Osteocyte (in vitro differentiated cells): ENCODE measurements around the gene RSL24D1. TPM values are rescaled to one million over a fixed set of nuclear protein-coding genes. Genes with fewer than 3 reads are reported as not detected.

Experiments used
- DNase-seq: peaks from one replicate; pipeline ENCODE4 v3.0.0; 2021; ENCODE audit warnings: mixed read lengths; ENCODE audit not compliant: unreplicated experiment; ENCODE audit errors: extremely low spot score
- H3K27ac Mint-ChIP-seq: one replicate; pipeline ENCODE4 v1.8.0; 2021; ENCODE audit warnings: mild to moderate bottlenecking, mixed read lengths; ENCODE audit not compliant: unreplicated experiment
- H3K27me3 Mint-ChIP-seq: one replicate; pipeline ENCODE4 v1.8.0; 2021; ENCODE audit warnings: mixed read lengths; ENCODE audit not compliant: unreplicated experiment
- H3K36me3 Mint-ChIP-seq: one replicate; pipeline ENCODE4 v1.8.0; 2021; ENCODE audit warnings: mixed read lengths; ENCODE audit not compliant: unreplicated experiment
- H3K4me1 Mint-ChIP-seq: one replicate; pipeline ENCODE4 v1.8.0; 2021; ENCODE audit warnings: mixed read lengths; ENCODE audit not compliant: unreplicated experiment
- H3K4me3 Mint-ChIP-seq: one replicate; pipeline ENCODE4 v1.8.0; 2021; ENCODE audit warnings: mild to moderate bottlenecking, moderate library complexity, mixed read lengths; ENCODE audit not compliant: unreplicated experiment
- H3K9me3 Mint-ChIP-seq: one replicate; pipeline ENCODE4 v1.8.0; 2021; ENCODE audit warnings: mixed read lengths; ENCODE audit not compliant: unreplicated experiment
- CTCF ChIP-seq: fragments of 200-600 bp; sonication (generic); IDR thresholded peaks from 2 replicates; pipeline ENCODE4 v1.5.0; 2021; ENCODE audit warnings: antibody characterized with exemption, mild to moderate bottlenecking, moderate library complexity
- long read RNA-seq: library from polyadenylated mRNA; unstranded; transcript quantifications from one replicate; pipeline ENCODE4 v2.0.0, GENCODE V29; 2021
- total RNA-seq: library from RNA; stranded (reverse); gene quantifications from 2 replicates; pipeline ENCODE4 v1.2.1, GENCODE V29; 2021

The RSL24D1 gene
- total RNA-seq, result 71.8 and 76.2 TPM in 2 replicates
- long read RNA-seq, transcript RSL24D1-201 (6 exons, 2,015 nt), result major isoform, 703 of 711 reads
- long read RNA-seq, partial matches to known transcripts, result 6 of 711 reads
- long read RNA-seq, other reads (novel, unspliced or antisense), result 2 of 711 reads

- no peaks in the 10 kb centered on the region for H3K9me3 Mint-ChIP-seq
- TF ChIP-seq CTCF, result peak; percentile 40
- peak; percentile 98 for DNase-seq
- H3K4me1 Mint-ChIP-seq, result peaks cover 9% of the 10 kb centered on the region
- H3K27ac Mint-ChIP-seq, result no peak within 1 kb of the TSS
- H3K27me3 Mint-ChIP-seq, result no peaks in the 10 kb centered on the region
- peaks cover 1% of the 10 kb centered on the region for H3K36me3 Mint-ChIP-seq
- H3K4me3 Mint-ChIP-seq, result no peak within 1 kb of the TSS
These were observed at the start of gene RSL24D1 for GRCh38 chr15:55196458-55197361. Gene RSL24D1 (minus strand): TSS chr15:55196941. CDS start chr15:55196890, 51 bp downstream.

GRCh38 chr15:55245059-55245458 is 48.3 kb upstream of the RSL24D1 start:
- Mint-ChIP-seq H3K36me3 (peaks cover 2% of the 10 kb centered on the region), H3K4me1 (peaks cover 4% of the 10 kb centered on the region), H3K27me3 (no peaks in the 10 kb centered on the region), H3K9me3 (no peaks in the 10 kb centered on the region), H3K27ac (no peak overlapping the region), H3K4me3 (no peak overlapping the region)
- TF ChIP-seq CTCF, result no peak
- no peak for DNase-seq

- DNase-seq, result no peak
- no peak overlapping the region for H3K27ac Mint-ChIP-seq
- no peaks in the 10 kb centered on the region for H3K36me3 Mint-ChIP-seq
- H3K4me3 Mint-ChIP-seq, result no peak overlapping the region
- peaks cover 4% of the 10 kb centered on the region for H3K4me1 Mint-ChIP-seq
- no peaks in the 10 kb centered on the region for H3K27me3 Mint-ChIP-seq
- H3K9me3 Mint-ChIP-seq, result no peaks in the 10 kb centered on the region
- TF ChIP-seq CTCF, result no peak
These were observed 45.1 kb upstream of the RSL24D1 start for GRCh38 chr15:55241891-55242290.

GRCh38 chr15:55241186-55241585 is 44.4 kb upstream of the RSL24D1 start:
- Mint-ChIP-seq H3K27me3 (no peaks in the 10 kb centered on the region), H3K9me3 (no peaks in the 10 kb centered on the region), H3K36me3 (no peaks in the 10 kb centered on the region), H3K27ac (no peak overlapping the region), H3K4me1 (peaks cover 4% of the 10 kb centered on the region), H3K4me3 (no peak overlapping the region)
- TF ChIP-seq CTCF, result no peak
- no peak for DNase-seq

- H3K36me3 Mint-ChIP-seq, result no peaks in the 10 kb centered on the region
- DNase-seq, result no peak
- H3K27ac Mint-ChIP-seq, result no peak overlapping the region
- H3K4me3 Mint-ChIP-seq, result no peak overlapping the region
- H3K27me3 Mint-ChIP-seq, result no peaks in the 10 kb centered on the region
- no peak for TF ChIP-seq CTCF
- H3K9me3 Mint-ChIP-seq, result no peaks in the 10 kb centered on the region
- H3K4me1 Mint-ChIP-seq, result peaks cover 4% of the 10 kb centered on the region
These were observed 43.5 kb upstream of the RSL24D1 start for GRCh38 chr15:55240125-55240760.
